Iris pigment epithelial cell (primary cell): ENCODE measurements around the gene RGS6.

Experiments
- DNase-seq: peaks from one replicate; pipeline ENCODE4 v3.0.0-alpha.2; 2011; ENCODE audit warnings: low read depth

RGS6 gene

GRCh38 chr14:72081137-72081536, 148.9 kb downstream of the RGS6 start:
- no peak for DNase-seq

GRCh38 chr14:72084935-72085334, 152.7 kb downstream of the RGS6 start:
- no peak for DNase-seq

DNA sequence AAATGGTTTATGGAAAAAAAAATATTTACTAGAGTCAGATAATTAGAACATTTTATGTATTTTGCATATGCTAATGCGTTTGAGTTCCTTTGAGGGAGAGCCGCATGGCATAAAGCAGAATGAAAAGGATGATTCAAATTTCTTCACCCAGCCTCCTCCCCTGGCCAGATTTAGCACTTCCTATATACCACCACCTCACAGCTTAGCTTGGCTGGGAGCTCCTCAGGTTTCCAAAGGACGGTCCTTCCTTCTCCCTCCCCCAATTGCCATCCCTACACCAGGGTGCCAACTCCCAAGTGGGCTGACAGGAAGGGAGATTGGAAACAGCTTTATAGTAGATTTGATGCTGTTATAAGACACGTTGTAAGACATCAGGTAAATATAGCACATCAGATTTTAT, 157.4 kb downstream of the RGS6 start:
- DNase-seq, result no peak

- no peak for DNase-seq
Measured at GRCh38 chr14:72094844-72095582, 162.8 kb downstream of the RGS6 start.

- DNase-seq, result no peak
Measured at GRCh38 chr14:72097173-72097783, 165.0 kb downstream of the RGS6 start.

- DNase-seq, result no peak
Measured at GRCh38 chr14:72098210-72098609, 166.0 kb downstream of the RGS6 start.

DNA sequence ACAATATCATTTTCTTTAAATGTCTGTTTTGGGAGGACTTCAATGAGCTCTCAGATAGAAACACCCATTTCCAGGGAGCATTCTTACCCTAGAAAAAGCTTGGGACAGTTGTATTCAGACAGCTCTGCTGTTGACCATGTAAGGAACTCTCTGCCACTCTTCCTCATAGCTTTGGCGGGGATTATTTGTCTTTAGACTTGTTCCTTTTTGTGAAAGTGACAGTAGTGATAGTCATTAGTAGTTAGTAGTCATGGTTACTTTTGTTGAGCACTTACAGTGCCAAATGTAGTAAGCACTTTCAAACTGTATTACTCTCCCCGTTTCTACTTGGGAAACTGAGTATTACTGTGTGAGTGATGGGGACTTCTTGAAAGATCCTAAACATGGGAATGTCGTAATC, 167.3 kb downstream of the RGS6 start:
- DNase-seq, result no peak

GRCh38 chr14:72104011-72104613, 171.9 kb downstream of the RGS6 start:
- no peak for DNase-seq

- no peak for DNase-seq
Measured at GRCh38 chr14:72111911-72112310, 179.7 kb downstream of the RGS6 start.

- DNase-seq, result no peak
Measured at GRCh38 chr14:72118841-72119240, 186.6 kb downstream of the RGS6 start.

DNA sequence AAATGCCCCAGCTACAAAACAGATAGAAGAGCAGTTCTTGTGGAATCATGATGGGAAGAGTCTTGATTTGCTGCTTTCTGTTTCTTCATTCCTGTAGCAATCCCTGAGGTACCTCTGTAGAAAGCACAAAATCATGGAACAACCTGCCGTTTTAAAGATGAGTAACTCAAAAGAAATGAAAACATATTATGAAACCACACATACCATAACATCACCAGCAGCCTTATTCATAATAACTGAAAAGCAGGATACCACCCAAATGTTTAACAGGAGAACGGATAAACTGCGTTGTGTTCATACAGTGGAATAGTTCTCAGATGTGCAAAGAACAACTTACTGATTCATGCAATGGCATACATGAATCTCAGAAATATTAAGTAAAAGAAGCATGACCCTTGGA, 188.1 kb downstream of the RGS6 start:
- no peak for DNase-seq

- no peak for DNase-seq
Measured at GRCh38 chr14:72123755-72124154, 191.5 kb downstream of the RGS6 start.

DNA sequence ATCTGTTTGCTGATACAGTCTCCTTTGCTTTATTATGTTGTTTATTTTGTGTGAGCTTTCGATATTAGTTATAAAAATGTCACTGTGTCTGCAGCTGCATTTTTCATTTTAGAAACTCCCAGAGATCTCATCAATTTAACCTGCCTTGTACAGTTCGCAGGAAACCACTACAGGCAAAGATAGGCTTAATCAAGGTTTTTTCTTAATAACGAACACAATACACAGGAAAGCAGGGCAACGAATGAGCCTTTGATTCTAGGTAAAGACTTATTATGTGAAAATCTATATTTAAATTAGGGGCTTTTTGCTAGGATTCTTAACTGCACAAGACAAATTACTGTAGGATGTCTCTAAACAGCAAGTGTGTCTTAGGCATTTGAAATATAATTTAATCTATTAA, 191.9 kb downstream of the RGS6 start:
- no peak for DNase-seq

GRCh38 chr14:72126091-72126490, 193.9 kb downstream of the RGS6 start:
- no peak for DNase-seq

GRCh38 chr14:72126561-72126960, 194.3 kb downstream of the RGS6 start:
- no peak for DNase-seq

- DNase-seq, result no peak
Measured at GRCh38 chr14:72128629-72129028, 196.4 kb downstream of the RGS6 start.

DNA sequence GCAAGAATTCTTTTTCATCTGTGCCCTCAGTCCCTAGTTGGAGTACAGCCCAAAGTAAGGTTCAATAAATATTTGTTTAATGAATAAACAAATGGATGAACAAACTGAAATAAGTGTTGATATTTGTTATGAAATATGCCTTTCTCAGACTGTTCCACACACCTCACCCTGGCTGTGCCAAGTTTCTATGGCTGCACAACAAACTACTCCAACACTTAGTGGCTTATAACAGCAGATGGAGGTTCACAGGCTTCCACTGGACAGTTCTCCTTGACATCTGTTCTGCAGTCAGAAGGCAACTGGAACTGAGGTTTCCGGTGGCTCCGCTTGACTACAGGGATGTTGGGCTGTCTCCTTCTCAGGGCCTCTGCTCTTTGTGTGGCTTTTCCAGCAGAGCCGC, 197.1 kb downstream of the RGS6 start:
- DNase-seq, result no peak

- DNase-seq, result no peak
Measured at GRCh38 chr14:72141084-72141483, 208.9 kb downstream of the RGS6 start.

GRCh38 chr14:72142328-72142727, 210.1 kb downstream of the RGS6 start:
- no peak for DNase-seq

- DNase-seq, result no peak
Measured at GRCh38 chr14:72146241-72146640, 214.0 kb downstream of the RGS6 start.

GRCh38 chr14:72154645-72155378, 222.6 kb downstream of the RGS6 start:
- no peak for DNase-seq

- no peak for DNase-seq
Measured at GRCh38 chr14:72155379-72155993, 223.3 kb downstream of the RGS6 start.
